ENCODE data around the gene CD274. TPM values are rescaled to one million over a fixed set of nuclear protein-coding genes. Genes with fewer than 3 reads are reported as not detected.

The CD274 gene
- total RNA-seq: 1 to 10 TPM; 2.6 to 5.4 (median 3.4) TPM
- long read RNA-seq, donor 1, partial matches to known transcripts: 0 of 2 reads
- long read RNA-seq, donor 1, other reads (novel, unspliced or antisense): 2 of 2 reads
- long read RNA-seq, donor 2: 0 reads

- TF ChIP-seq CTCF (IDR thresholded peaks at IDR 0.05): peak; percentile 66
Measured at GRCh38 chr9:5450359-5451091, at the start of gene CD274. CD274 (plus strand) TSS chr9:5450542; CDS start chr9:5456114, 5,572 bp downstream.

GRCh38 chr9:5402217-5402616 is 48.1 kb upstream of the CD274 start:
- no peaks in the 10 kb centered on the region for H3K36me3 ChIP-seq (ENCODE audit: low read depth)
- intact Hi-C loops (cut with DNase I, micrococcal nuclease): no loop called here
- ATAC-seq: no peak

More at GRCh38 chr9:5450359-5451091, at the start of gene CD274:
- peak; percentile 100 for ATAC-seq
- Histone ChIP-seq H3K4me1 (ENCODE audit: low read depth) (peaks cover 9% of the 10 kb centered on the region), H3K4me3 (peak within 1 kb of the TSS; percentile 21), H3K36me3 (ENCODE audit: low read depth) (no peaks in the 10 kb centered on the region), H3K9me3 (no peaks in the 10 kb centered on the region)
- peak; percentile 94 to 95 (median 95) for DNase-seq
- intact Hi-C loops (cut with DNase I, micrococcal nuclease): loop anchor here in 1 of 2 donors (10.0 kb wide), 1 partner anchor 144 kb away; no protein-coding TSS in a partner anchor

GRCh38 chr9:5408596-5408995 is 41.7 kb upstream of the CD274 start:
- intact Hi-C loops (cut with DNase I, micrococcal nuclease): no loop called here
- ATAC-seq: no peak

More at GRCh38 chr9:5402217-5402616, 48.1 kb upstream of the CD274 start:
- Histone ChIP-seq H3K9me3 (peaks cover 14% of the 10 kb centered on the region), H3K4me1 (ENCODE audit: low read depth) (no peaks in the 10 kb centered on the region), H3K4me3 (no peak overlapping the region)
- no peak for TF ChIP-seq CTCF (IDR thresholded peaks at IDR 0.05)
- no peak for DNase-seq

GRCh38 chr9:5416953-5417352 is 33.4 kb upstream of the CD274 start:
- Histone ChIP-seq H3K4me1 (ENCODE audit: low read depth) (no peaks in the 10 kb centered on the region), H3K36me3 (ENCODE audit: low read depth) (no peaks in the 10 kb centered on the region), H3K9me3 (no peaks in the 10 kb centered on the region), H3K4me3 (no peak overlapping the region)
- intact Hi-C loops (cut with DNase I, micrococcal nuclease): no loop called here
- DNase-seq (no peak), ATAC-seq (no peak)
- TF ChIP-seq CTCF (IDR thresholded peaks at IDR 0.05): no peak

More at GRCh38 chr9:5408596-5408995, 41.7 kb upstream of the CD274 start:
- no peak overlapping the region for H3K4me3 ChIP-seq
- peaks cover 36% of the 10 kb centered on the region for H3K9me3 ChIP-seq
- no peaks in the 10 kb centered on the region for H3K36me3 ChIP-seq (ENCODE audit: low read depth)
- no peak for TF ChIP-seq CTCF (IDR thresholded peaks at IDR 0.05)
- no peaks in the 10 kb centered on the region for H3K4me1 ChIP-seq (ENCODE audit: low read depth)
- DNase-seq: no peak

- Histone ChIP-seq H3K4me3 (no peak overlapping the region), H3K9me3 (no peaks in the 10 kb centered on the region), H3K36me3 (ENCODE audit: low read depth) (no peaks in the 10 kb centered on the region), H3K4me1 (ENCODE audit: low read depth) (no peaks in the 10 kb centered on the region)
- ATAC-seq (no peak), DNase-seq (no peak)
- intact Hi-C loops (cut with DNase I, micrococcal nuclease): no loop called here
- TF ChIP-seq CTCF (IDR thresholded peaks at IDR 0.05): no peak
Measured at GRCh38 chr9:5418481-5418880, 31.9 kb upstream of the CD274 start.
